Measurements from ENCODE around the gene SLC39A1.

DNA sequence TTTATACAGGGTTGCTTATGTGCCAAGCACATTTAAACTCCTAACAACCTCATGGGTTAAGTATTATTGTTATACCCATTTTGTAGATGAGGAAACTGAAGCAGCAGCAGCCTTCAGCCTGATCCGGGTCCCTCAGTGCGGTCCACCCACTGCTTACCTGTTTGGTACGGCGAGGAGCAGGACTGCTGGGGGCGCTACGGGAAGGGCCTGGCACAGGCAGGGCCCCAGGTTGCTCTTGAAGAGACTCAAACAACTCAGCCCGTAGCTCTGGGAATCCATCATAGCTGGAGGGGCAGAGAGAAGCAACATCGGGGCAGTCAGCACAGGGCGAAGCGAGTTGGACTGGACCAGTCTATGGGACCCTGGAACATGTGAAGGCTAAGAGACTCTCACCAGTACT lies 26.0 kb downstream of the SLC39A1 start:
- TF ChIP-seq, protein P1, sequence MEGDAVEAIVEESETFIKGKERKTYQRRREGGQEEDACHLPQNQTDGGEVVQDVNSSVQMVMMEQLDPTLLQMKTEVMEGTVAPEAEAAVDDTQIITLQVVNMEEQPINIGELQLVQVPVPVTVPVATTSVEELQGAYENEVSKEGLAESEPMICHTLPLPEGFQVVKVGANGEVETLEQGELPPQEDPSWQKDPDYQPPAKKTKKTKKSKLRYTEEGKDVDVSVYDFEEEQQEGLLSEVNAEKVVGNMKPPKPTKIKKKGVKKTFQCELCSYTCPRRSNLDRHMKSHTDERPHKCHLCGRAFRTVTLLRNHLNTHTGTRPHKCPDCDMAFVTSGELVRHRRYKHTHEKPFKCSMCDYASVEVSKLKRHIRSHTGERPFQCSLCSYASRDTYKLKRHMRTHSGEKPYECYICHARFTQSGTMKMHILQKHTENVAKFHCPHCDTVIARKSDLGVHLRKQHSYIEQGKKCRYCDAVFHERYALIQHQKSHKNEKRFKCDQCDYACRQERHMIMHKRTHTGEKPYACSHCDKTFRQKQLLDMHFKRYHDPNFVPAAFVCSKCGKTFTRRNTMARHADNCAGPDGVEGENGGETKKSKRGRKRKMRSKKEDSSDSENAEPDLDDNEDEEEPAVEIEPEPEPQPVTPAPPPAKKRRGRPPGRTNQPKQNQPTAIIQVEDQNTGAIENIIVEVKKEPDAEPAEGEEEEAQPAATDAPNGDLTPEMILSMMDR (IDR thresholded peaks at IDR 0.05): no peak
- TF ChIP-seq EP300 (IDR thresholded peaks at IDR 0.05) (no peak), POLR2A (IDR thresholded peaks at IDR 0.05) (no peak), POLR2AphosphoS5 (IDR thresholded peaks at IDR 0.05) (no peak)

All from upper lobe of left lung (tissue), 4 donors.